Esophagus muscularis mucosa (tissue), 3 donors: Measurements from ENCODE around the gene ZNF641.

Experiments used
- CTCF ChIP-seq, 3 experiments: fragments of 200-600 bp in 2 of 3; fragments of 450-650 bp in 1 of 3; sonication (generic) in 2 of 3; IDR thresholded peaks; one replicate each; pipeline ENCODE4 v1.5.1; 2017 to 2019; ENCODE audit warnings: antibody characterized with exemption in 3 of 3, mild to moderate bottlenecking in 2 of 3, moderate library complexity in 1 of 3
- POLR2A ChIP-seq: fragments of 450-650 bp; IDR thresholded peaks from one replicate; pipeline ENCODE4 v1.6.1; 2017; ENCODE audit warnings: antibody characterized with exemption, moderate library complexity, mild to moderate bottlenecking, low read depth
- POLR2AphosphoS5 ChIP-seq, 2 donors: sonication (generic); formaldehyde crosslinking; IDR thresholded peaks; one replicate each; pipeline ENCODE4 v1.6.1; 2017; ENCODE audit warnings: antibody characterized with exemption in 2 of 2

DNA sequence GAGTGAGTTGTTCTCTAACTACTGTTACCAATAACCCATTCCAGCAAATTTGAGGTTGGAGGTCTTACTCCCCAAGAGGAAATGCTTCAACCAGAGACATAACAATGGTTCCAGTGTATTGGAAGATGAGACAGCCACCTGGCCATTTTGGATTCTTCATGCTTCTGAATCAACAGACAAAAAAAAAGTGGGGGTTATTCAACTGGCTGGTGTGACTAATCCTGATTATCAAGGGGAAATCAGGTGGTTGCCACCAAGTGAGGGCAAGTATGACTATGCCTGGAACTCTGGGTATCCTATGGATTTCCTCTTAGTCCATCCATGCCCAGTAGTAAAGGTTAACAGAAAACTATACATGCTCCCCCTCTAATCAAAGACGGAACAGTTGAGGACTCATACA, 29.9 kb upstream of the ZNF641 start:
- TF ChIP-seq POLR2AphosphoS5 (IDR thresholded peaks at IDR 0.05): no peak
- TF ChIP-seq CTCF (IDR thresholded peaks at IDR 0.05): no peak
- TF ChIP-seq POLR2A: no peak
